Measurements from ENCODE around the gene ARL17A. TPM values are rescaled to one million over a fixed set of nuclear protein-coding genes. Genes with fewer than 3 reads are reported as not detected.
"Not testable (repeated sequence)": the region's sequence is repeated elsewhere in the genome, so short reads cannot be mapped to it uniquely, and the experiment has no call there.

Gene ARL17A
- total RNA-seq, 1 experiment from 2014 or later, result 2.2 TPM

- in situ Hi-C loops (cut with HindIII; ENCODE audit: low pct_unique_long_range_greater_than_20kb, low sequenced_read_pairs); DNase-seq (ENCODE audit: low read depth): not testable (repeated sequence)
Observed at GRCh38 chr17:46566980-46567379, 12.5 kb downstream of the ARL17A start.

GRCh38 chr17:46566284-46566683 is 13.2 kb downstream of the ARL17A start:
- in situ Hi-C loops (cut with HindIII; ENCODE audit: low pct_unique_long_range_greater_than_20kb, low sequenced_read_pairs); DNase-seq (ENCODE audit: low read depth): not testable (repeated sequence)

GRCh38 chr17:46560048-46560447 is 19.4 kb downstream of the ARL17A start:
- in situ Hi-C loops (cut with HindIII; ENCODE audit: low pct_unique_long_range_greater_than_20kb, low sequenced_read_pairs), result not testable (repeated sequence)

GRCh38 chr17:46559155-46559554 is 20.3 kb downstream of the ARL17A start:
- in situ Hi-C loops (cut with HindIII; ENCODE audit: low pct_unique_long_range_greater_than_20kb, low sequenced_read_pairs); DNase-seq (ENCODE audit: low read depth): not testable (repeated sequence)

More at GRCh38 chr17:46560048-46560447, 19.4 kb downstream of the ARL17A start:
- not testable (repeated sequence) for DNase-seq (ENCODE audit: low read depth)

- in situ Hi-C loops (cut with HindIII; ENCODE audit: low pct_unique_long_range_greater_than_20kb, low sequenced_read_pairs); DNase-seq (ENCODE audit: low read depth): not testable (repeated sequence)
Observed at GRCh38 chr17:46548607-46549006, 30.9 kb downstream of the ARL17A start.

GRCh38 chr17:46534716-46535115 is 44.8 kb downstream of the ARL17A start:
- DNase-seq (ENCODE audit: low read depth); in situ Hi-C loops (cut with HindIII; ENCODE audit: low pct_unique_long_range_greater_than_20kb, low sequenced_read_pairs): not testable (repeated sequence)

- in situ Hi-C loops (cut with HindIII; ENCODE audit: low pct_unique_long_range_greater_than_20kb, low sequenced_read_pairs); DNase-seq (ENCODE audit: low read depth): not testable (repeated sequence)
Observed at GRCh38 chr17:46512168-46512567, 67.3 kb downstream of the ARL17A start, which contains the start of gene LRRC37A2. Gene LRRC37A2, plus strand, starts transcription at chr17:46512468. Its CDS starts 245 bp downstream, at chr17:46512713.

- in situ Hi-C loops (cut with HindIII; ENCODE audit: low pct_unique_long_range_greater_than_20kb, low sequenced_read_pairs); DNase-seq (ENCODE audit: low read depth): not testable (repeated sequence)
Observed at GRCh38 chr17:46505896-46506295, 73.6 kb downstream of the ARL17A start.

GRCh38 chr17:46499437-46500139 is 79.9 kb downstream of the ARL17A start:
- DNase-seq (ENCODE audit: low read depth); in situ Hi-C loops (cut with HindIII; ENCODE audit: low pct_unique_long_range_greater_than_20kb, low sequenced_read_pairs): not testable (repeated sequence)

- in situ Hi-C loops (cut with HindIII; ENCODE audit: low pct_unique_long_range_greater_than_20kb, low sequenced_read_pairs); DNase-seq (ENCODE audit: low read depth): not testable (repeated sequence)
Observed at GRCh38 chr17:46492021-46492420, 87.5 kb downstream of the ARL17A start.

- DNase-seq (ENCODE audit: low read depth); in situ Hi-C loops (cut with HindIII; ENCODE audit: low pct_unique_long_range_greater_than_20kb, low sequenced_read_pairs): not testable (repeated sequence)
Observed at GRCh38 chr17:46481310-46481709, 98.2 kb downstream of the ARL17A start.

GRCh38 chr17:46478823-46479222 is 100.7 kb downstream of the ARL17A start:
- DNase-seq (ENCODE audit: low read depth); in situ Hi-C loops (cut with HindIII; ENCODE audit: low pct_unique_long_range_greater_than_20kb, low sequenced_read_pairs): not testable (repeated sequence)

- DNase-seq (ENCODE audit: low read depth); in situ Hi-C loops (cut with HindIII; ENCODE audit: low pct_unique_long_range_greater_than_20kb, low sequenced_read_pairs): not testable (repeated sequence)
Observed at GRCh38 chr17:46475583-46475982, 103.9 kb downstream of the ARL17A start.

- in situ Hi-C loops (cut with HindIII; ENCODE audit: low pct_unique_long_range_greater_than_20kb, low sequenced_read_pairs); DNase-seq (ENCODE audit: low read depth): not testable (repeated sequence)
Observed at GRCh38 chr17:46474489-46474888, 105.0 kb downstream of the ARL17A start.

GRCh38 chr17:46467618-46468017 is 111.9 kb downstream of the ARL17A start:
- DNase-seq (ENCODE audit: low read depth); in situ Hi-C loops (cut with HindIII; ENCODE audit: low pct_unique_long_range_greater_than_20kb, low sequenced_read_pairs): not testable (repeated sequence)

Other genes with a start within 250 kb of the ARL17A start
- 1.6 and 8.8 TPM in 2 replicates for gene ARL17B, start 217.9 kb downstream of the ARL17A start, total RNA-seq (2014; rRNA removed; shearing (Covaris generic); ENCODE audit: low replicate concordance)
- 1.6 and 2.5 TPM in 2 replicates for gene LRRC37A2, start 67.2 kb downstream of the ARL17A start, total RNA-seq (2014; rRNA removed; shearing (Covaris generic); ENCODE audit: low replicate concordance)
- 14.9 and 15.3 TPM in 2 replicates for gene NSF, start 11.0 kb upstream of the ARL17A start, total RNA-seq (2014; rRNA removed; shearing (Covaris generic); ENCODE audit: low replicate concordance)
- gene WNT3, start 239.0 kb upstream of the ARL17A start, total RNA-seq (2014; rRNA removed; shearing (Covaris generic); ENCODE audit: low replicate concordance), result 4.0 and 4.5 TPM in 2 replicates